Measurements from ENCODE around the gene IL5. TPM values are rescaled to one million over a fixed set of nuclear protein-coding genes. Genes with fewer than 3 reads are reported as not detected.
"Not testable (repeated sequence)": the region's sequence is repeated elsewhere in the genome, so short reads cannot be mapped to it uniquely, and the experiment has no call there.

The IL5 gene
- total and polyA plus RNA-seq, 2 of the 13 experiments (the other 11 are each of a cell fraction or from before 2014, with no cell fraction given), result not detected

- CTCF ChIA-PET (ENCODE audit: low intra/inter-chr PET ratio, low total read pairs), result interaction anchor here (2.2 kb wide), 1 partner anchor 152 kb away, joined by 12 read pairs; no protein-coding TSS in a partner anchor
- no peaks in the 10 kb centered on the region for H3K9me3 ChIP-seq (ENCODE audit: low read length)
- intact Hi-C loops (cut with micrococcal nuclease; ENCODE audit: unreplicated experiment), result loop anchor here (5.0 to 10.0 kb wide), 3 partner anchors 62 to 359 kb away; no protein-coding TSS in a partner anchor
- H3K36me3 ChIP-seq (replicated peaks in 1 of 2; ENCODE audit: control insufficient read depth in 1 of 2, insufficient read depth in 2 of 2, low read length in 2 of 2), result no peaks in the 10 kb centered on the region
- TF ChIP-seq, protein P1, sequence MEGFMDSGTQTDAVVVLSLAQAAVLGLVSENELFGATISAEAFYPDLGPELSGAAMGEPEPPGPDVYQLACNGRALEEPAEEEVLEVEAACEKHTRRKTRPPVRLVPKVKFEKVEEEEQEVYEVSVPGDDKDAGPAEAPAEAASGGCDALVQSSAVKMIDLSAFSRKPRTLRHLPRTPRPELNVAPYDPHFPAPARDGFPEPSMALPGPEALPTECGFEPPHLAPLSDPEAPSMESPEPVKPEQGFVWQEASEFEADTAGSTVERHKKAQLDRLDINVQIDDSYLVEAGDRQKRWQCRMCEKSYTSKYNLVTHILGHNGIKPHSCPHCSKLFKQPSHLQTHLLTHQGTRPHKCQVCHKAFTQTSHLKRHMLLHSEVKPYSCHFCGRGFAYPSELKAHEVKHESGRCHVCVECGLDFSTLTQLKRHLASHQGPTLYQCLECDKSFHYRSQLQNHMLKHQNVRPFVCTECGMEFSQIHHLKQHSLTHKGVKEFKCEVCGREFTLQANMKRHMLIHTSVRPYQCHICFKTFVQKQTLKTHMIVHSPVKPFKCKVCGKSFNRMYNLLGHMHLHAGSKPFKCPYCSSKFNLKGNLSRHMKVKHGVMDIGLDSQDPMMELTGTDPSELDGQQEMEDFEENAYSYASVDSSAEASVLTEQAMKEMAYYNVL (CRISPR knock-in tag; IDR thresholded peaks at IDR 0.05; ENCODE audit: borderline replicate concordance), result no peak
- no peak for TF ChIP-seq ZFY (CRISPR knock-in tag; IDR thresholded peaks at IDR 0.05)
- TF ChIP-seq SOX5 (CRISPR knock-in tag; IDR thresholded peaks at IDR 0.05; ENCODE audit: borderline replicate concordance), result no peak
- TF ChIP-seq, protein P2, sequence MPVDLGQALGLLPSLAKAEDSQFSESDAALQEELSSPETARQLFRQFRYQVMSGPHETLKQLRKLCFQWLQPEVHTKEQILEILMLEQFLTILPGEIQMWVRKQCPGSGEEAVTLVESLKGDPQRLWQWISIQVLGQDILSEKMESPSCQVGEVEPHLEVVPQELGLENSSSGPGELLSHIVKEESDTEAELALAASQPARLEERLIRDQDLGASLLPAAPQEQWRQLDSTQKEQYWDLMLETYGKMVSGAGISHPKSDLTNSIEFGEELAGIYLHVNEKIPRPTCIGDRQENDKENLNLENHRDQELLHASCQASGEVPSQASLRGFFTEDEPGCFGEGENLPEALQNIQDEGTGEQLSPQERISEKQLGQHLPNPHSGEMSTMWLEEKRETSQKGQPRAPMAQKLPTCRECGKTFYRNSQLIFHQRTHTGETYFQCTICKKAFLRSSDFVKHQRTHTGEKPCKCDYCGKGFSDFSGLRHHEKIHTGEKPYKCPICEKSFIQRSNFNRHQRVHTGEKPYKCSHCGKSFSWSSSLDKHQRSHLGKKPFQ (CRISPR knock-in tag; IDR thresholded peaks at IDR 0.05; ENCODE audit: insufficient replicate concordance), result no peak
- no peak for TF ChIP-seq ASH2L (IDR thresholded peaks at IDR 0.05; ENCODE audit: insufficient read length, low read depth, low read length)
- H3K4me1 ChIP-seq (ENCODE audit: insufficient read depth, low read length), result peaks cover 14% of the 10 kb centered on the region
- no peak overlapping the region for H2AFZ ChIP-seq (ENCODE audit: low read length)
- FAIRE-seq (no peak), ATAC-seq (no peak), DNase-seq (ENCODE audit: low spot score) (no peak)
- no peaks in the 10 kb centered on the region for H3K79me2 ChIP-seq (ENCODE audit: insufficient read depth, low read length)
- in situ Hi-C loops (cut with HindIII; ENCODE audit: extremely low pct_ligation_motif_present, low pct_unique_long_range_greater_than_20kb), result no loop called here
- H4K20me1 ChIP-seq (ENCODE audit: insufficient read depth, low read length), result no peaks in the 10 kb centered on the region
- H3K27ac ChIP-seq (ENCODE audit: extremely low read length, insufficient read depth, low read length), result no peak overlapping the region
- H3K27me3 ChIP-seq (ENCODE audit: control insufficient read depth in 1 of 2, insufficient read depth in 2 of 2, low read length in 2 of 2), result no peaks in the 10 kb centered on the region
- H3K9ac ChIP-seq (ENCODE audit: insufficient read depth, low read depth, low read length), result no peak overlapping the region
- no peak overlapping the region for H3K4me3 ChIP-seq (replicated peaks in 1 of 3; ENCODE audit: insufficient read depth in 1 of 3, low read depth in 2 of 3, low read length in 3 of 3)
- no peak overlapping the region for H3K4me2 ChIP-seq (ENCODE audit: low read depth, low read length)
- no TSS peak for BruUV-seq (replicated peaks)
- POLR2A ChIA-PET, result no interaction called here
Measured at GRCh38 chr5:132525299-132525724, 18.0 kb downstream of the IL5 start.

DNA sequence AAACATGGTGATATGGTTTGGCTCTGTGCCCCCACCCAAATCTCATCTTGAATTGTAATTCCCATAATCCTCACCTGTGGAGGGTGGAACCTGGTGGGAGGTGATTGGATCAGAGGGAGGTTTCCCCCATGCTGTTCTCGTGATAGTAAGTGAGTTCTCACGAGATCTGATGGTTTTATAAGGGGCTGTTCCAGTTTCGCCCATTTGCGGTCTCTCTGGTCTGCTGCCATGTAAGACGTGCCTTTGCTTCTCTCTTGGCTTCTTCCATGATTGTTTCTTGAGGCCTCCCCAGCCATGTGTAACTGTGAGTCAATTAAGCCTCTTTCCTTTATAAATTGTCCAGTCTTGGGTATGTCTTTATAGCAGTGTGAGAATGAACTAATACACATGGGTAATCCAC is 18.4 kb downstream of the IL5 start:
- H4K20me1 ChIP-seq (ENCODE audit: insufficient read depth, low read length); H3K9ac ChIP-seq (ENCODE audit: insufficient read depth, low read depth, low read length); H3K9me3 ChIP-seq (ENCODE audit: low read length); H3K4me2 ChIP-seq (ENCODE audit: low read depth, low read length); H3K27ac ChIP-seq (ENCODE audit: extremely low read length, insufficient read depth, low read length); POLR2A ChIA-PET; CTCF ChIA-PET (ENCODE audit: low intra/inter-chr PET ratio, low total read pairs); FAIRE-seq; H3K4me3 ChIP-seq (replicated peaks in 1 of 3; ENCODE audit: insufficient read depth in 1 of 3, low read depth in 2 of 3, low read length in 3 of 3); H3K79me2 ChIP-seq (ENCODE audit: insufficient read depth, low read length); H2AFZ ChIP-seq (ENCODE audit: low read length); in situ Hi-C loops (cut with HindIII; ENCODE audit: extremely low pct_ligation_motif_present, low pct_unique_long_range_greater_than_20kb); DNase-seq (ENCODE audit: low spot score); ATAC-seq; H3K27me3 ChIP-seq (ENCODE audit: control insufficient read depth in 1 of 2, insufficient read depth in 2 of 2, low read length in 2 of 2); BruUV-seq (replicated peaks); H3K36me3 ChIP-seq (replicated peaks in 1 of 2; ENCODE audit: control insufficient read depth in 1 of 2, insufficient read depth in 2 of 2, low read length in 2 of 2): not testable (repeated sequence)
- intact Hi-C loops (cut with micrococcal nuclease; ENCODE audit: unreplicated experiment), result loop anchor here (5.0 to 10.0 kb wide), 3 partner anchors 62 to 360 kb away; no protein-coding TSS in a partner anchor
- H3K4me1 ChIP-seq (ENCODE audit: insufficient read depth, low read length), result peaks cover 14% of the 10 kb centered on the region
- WGBS (ENCODE audit: low lambda C conversion rate), result 37% methylated on average over 5 of the region's 5 CpGs

DNA sequence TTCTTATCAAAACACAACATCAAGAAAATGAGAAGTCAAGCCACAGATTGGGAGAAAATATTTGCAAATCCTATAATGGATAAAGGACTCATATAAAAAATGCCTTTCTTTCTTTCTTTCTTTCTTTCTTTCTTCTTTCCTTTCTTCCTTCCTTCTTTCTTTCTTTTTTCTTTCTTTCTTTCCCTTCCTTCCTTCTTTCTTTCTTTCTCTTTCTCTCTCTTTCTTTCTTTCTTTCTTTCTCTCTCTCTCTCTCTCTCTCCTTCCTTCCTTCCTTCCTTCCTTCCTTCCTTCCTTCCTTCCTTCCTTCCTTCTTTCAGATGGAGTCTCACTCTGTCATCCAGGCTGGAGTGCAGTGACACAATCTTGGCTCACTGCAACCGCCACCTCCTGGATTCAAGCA is 21.3 kb downstream of the IL5 start:
- in situ Hi-C loops (cut with HindIII; ENCODE audit: extremely low pct_ligation_motif_present, low pct_unique_long_range_greater_than_20kb); H3K27me3 ChIP-seq (ENCODE audit: control insufficient read depth in 1 of 2, insufficient read depth in 2 of 2, low read length in 2 of 2); BruUV-seq (replicated peaks); DNase-seq (ENCODE audit: low spot score); FAIRE-seq; H3K27ac ChIP-seq (ENCODE audit: extremely low read length, insufficient read depth, low read length); H3K79me2 ChIP-seq (ENCODE audit: insufficient read depth, low read length); CTCF ChIA-PET (ENCODE audit: low intra/inter-chr PET ratio, low total read pairs); H3K4me1 ChIP-seq (ENCODE audit: insufficient read depth, low read length); H3K9me3 ChIP-seq (ENCODE audit: low read length); H3K4me2 ChIP-seq (ENCODE audit: low read depth, low read length); H3K36me3 ChIP-seq (replicated peaks in 1 of 2; ENCODE audit: control insufficient read depth in 1 of 2, insufficient read depth in 2 of 2, low read length in 2 of 2); H4K20me1 ChIP-seq (ENCODE audit: insufficient read depth, low read length); H2AFZ ChIP-seq (ENCODE audit: low read length); H3K9ac ChIP-seq (ENCODE audit: insufficient read depth, low read depth, low read length); ATAC-seq; POLR2A ChIA-PET; H3K4me3 ChIP-seq (replicated peaks in 1 of 3; ENCODE audit: insufficient read depth in 1 of 3, low read depth in 2 of 3, low read length in 3 of 3): not testable (repeated sequence)
- intact Hi-C loops (cut with micrococcal nuclease; ENCODE audit: unreplicated experiment), result loop anchor here (10.0 kb wide), 1 partner anchor 363 kb away; no protein-coding TSS in a partner anchor
- WGBS (ENCODE audit: low lambda C conversion rate), result 0% methylated on average over 1 of the region's 1 CpG

Data from HepG2 (cell line).